DMS 273 (cell line): ENCODE results near the gene NFIC.
"Not testable (repeated sequence)": the region's sequence is repeated elsewhere in the genome, so short reads cannot be mapped to it uniquely, and the experiment has no call there.

Experiments used
- DNase-seq: peaks from one replicate; lab custom pipeline; 2025; ENCODE audit not compliant: unreplicated experiment; lab: John Stamatoyannopoulos, UW

The NFIC gene

GRCh38 chr19:3365836-3366752 is at the start of gene NFIC:
NFIC (plus strand) TSS chr19:3366583; CDS start chr19:3366637, 54 bp downstream.
- DNase-seq: peak; percentile 86

GRCh38 chr19:3316659-3317207 is 49.6 kb upstream of the NFIC start:
- no peak for DNase-seq

GRCh38 chr19:3319643-3320353 is 46.6 kb upstream of the NFIC start:
- peak; percentile 64 for DNase-seq

GRCh38 chr19:3320354-3320670 is 46.1 kb upstream of the NFIC start:
- DNase-seq: no peak

- no peak for DNase-seq
Measured at GRCh38 chr19:3320853-3321252, 45.5 kb upstream of the NFIC start.

GRCh38 chr19:3321696-3322095 is 44.7 kb upstream of the NFIC start:
- DNase-seq: no peak

GRCh38 chr19:3322199-3322978 is 44.0 kb upstream of the NFIC start:
- no peak for DNase-seq

- DNase-seq: no peak
Measured at GRCh38 chr19:3323026-3323425, 43.4 kb upstream of the NFIC start.

GRCh38 chr19:3323658-3324057 is 42.7 kb upstream of the NFIC start:
- DNase-seq: no peak

- peak; percentile 74 for DNase-seq
Measured at GRCh38 chr19:3324405-3324856, 42.0 kb upstream of the NFIC start.

GRCh38 chr19:3325451-3325850 is 40.9 kb upstream of the NFIC start:
- no peak for DNase-seq

- DNase-seq: no peak
Measured at GRCh38 chr19:3328743-3329142, 37.6 kb upstream of the NFIC start.

- DNase-seq: no peak
Measured at GRCh38 chr19:3330047-3330446, 36.3 kb upstream of the NFIC start.

GRCh38 chr19:3332232-3332631 is 34.2 kb upstream of the NFIC start:
- not testable (repeated sequence) for DNase-seq

GRCh38 chr19:3333020-3333583 is 33.3 kb upstream of the NFIC start:
- DNase-seq: no peak

GRCh38 chr19:3333662-3334061 is 32.7 kb upstream of the NFIC start:
- DNase-seq: no peak

- not testable (repeated sequence) for DNase-seq
Measured at GRCh38 chr19:3334749-3335430, 31.5 kb upstream of the NFIC start.

GRCh38 chr19:3335431-3336350 is 30.7 kb upstream of the NFIC start:
- DNase-seq: peak; percentile 42

GRCh38 chr19:3336351-3336679 is 30.1 kb upstream of the NFIC start:
- DNase-seq: no peak
